ENCODE data around the gene GNB1L.

The GNB1L gene

GRCh38 chr22:19744350-19745006, 110.2 kb downstream of the GNB1L start:
- DNase-seq: no peak

DNA sequence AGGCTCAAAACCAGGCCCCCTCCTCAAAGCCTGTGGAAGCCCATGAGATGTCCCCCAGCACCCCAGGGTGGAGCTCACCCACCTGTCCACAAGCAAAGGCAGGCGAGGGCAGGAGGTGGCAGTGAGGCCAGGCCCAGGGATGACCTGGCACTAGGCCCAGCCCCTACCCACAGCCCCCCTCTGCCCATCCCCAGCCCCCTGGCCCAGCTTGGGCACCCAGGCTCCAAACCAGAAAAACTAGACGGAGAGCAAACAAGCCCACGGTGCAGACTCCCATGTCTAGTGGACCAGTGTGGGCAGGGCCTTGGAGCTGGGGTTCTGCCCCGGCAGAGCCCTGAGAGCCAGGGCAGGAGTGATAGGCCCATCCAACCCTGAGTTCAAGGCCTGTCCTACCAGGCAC, 111.0 kb downstream of the GNB1L start:
- DNase-seq: no peak

- DNase-seq: no peak
These were observed 111.6 kb downstream of the GNB1L start for GRCh38 chr22:19743081-19743480.

GRCh38 chr22:19742160-19743066, 112.3 kb downstream of the GNB1L start:
- DNase-seq: no peak

- no peak for DNase-seq
These were observed 113.6 kb downstream of the GNB1L start for GRCh38 chr22:19741053-19741452.

DNA sequence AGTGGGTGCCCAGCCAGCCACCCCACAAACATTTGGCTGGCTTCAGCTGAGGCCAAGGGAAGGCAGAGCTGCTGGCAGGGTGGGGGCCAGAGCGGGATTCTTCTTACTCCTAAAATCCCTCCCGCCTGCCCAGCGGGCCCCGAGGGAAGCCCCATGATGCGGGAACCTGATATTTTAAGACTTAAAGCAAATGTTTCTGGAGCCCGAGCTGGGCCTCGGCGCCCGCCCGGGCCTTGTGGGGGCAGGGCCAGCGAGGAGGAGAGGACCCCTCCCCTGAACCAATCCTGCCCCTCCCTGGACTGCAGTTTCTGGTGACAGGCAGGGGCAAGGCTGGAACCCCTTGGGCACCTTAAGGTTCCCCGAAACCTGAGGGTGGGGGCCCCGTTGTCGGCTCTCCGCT, 114.1 kb downstream of the GNB1L start:
- no peak for DNase-seq

DNA sequence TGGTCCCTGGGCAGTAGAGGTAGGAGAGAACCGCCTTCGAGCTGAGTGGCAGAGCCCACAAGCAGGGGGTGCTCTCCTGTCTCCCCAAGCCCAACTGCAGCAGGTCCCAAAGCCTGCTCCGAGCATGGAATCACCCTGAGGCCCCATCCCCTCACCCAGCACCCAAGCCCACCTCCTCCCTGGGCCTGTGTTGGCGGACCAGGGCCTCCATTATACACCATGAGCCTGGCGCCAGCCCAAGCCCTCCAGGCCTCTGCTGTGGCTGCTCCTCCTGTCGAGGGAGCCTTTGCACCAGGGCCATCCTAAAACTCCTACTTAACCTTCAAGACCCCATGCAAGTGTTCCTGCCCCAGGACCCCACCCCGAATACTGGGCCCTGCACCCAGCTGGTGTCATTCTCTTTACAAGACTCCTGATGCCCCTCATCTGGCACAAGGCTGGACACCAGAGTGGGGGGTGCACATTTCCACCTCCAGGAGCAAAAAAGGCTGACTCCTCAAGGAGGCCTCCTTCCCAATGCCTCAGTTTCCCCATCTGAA, 114.7 kb downstream of the GNB1L start:
- no peak for DNase-seq

DNA sequence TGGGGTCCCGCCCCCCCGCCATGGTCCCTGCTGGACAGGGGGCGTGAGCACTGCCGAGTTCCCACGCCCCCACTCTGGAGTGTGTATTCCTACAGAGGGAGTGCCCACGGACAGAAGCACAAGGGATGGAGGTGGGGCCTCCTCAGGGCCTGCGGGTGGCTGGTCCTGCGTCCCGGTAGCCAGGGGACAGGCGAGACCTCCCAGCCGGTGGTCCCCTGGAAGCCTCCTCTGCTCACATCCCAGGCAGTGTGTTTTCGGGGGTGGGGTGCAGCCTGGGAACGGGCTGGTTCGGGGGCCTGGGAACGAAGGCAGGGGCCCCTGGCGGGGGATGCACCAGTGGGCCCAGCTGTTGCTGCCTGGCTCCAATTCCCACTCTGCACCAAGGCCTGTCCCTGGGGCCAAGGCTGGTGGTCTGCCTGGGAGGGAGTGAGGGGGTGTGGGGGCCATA, 115.2 kb downstream of the GNB1L start:
- DNase-seq: no peak

- DNase-seq: no peak
These were observed 115.8 kb downstream of the GNB1L start for GRCh38 chr22:19738664-19739447.

- DNase-seq: no peak
These were observed 116.6 kb downstream of the GNB1L start for GRCh38 chr22:19737846-19738663.

GRCh38 chr22:19735665-19736510, 118.8 kb downstream of the GNB1L start:
- DNase-seq: no peak

DNA sequence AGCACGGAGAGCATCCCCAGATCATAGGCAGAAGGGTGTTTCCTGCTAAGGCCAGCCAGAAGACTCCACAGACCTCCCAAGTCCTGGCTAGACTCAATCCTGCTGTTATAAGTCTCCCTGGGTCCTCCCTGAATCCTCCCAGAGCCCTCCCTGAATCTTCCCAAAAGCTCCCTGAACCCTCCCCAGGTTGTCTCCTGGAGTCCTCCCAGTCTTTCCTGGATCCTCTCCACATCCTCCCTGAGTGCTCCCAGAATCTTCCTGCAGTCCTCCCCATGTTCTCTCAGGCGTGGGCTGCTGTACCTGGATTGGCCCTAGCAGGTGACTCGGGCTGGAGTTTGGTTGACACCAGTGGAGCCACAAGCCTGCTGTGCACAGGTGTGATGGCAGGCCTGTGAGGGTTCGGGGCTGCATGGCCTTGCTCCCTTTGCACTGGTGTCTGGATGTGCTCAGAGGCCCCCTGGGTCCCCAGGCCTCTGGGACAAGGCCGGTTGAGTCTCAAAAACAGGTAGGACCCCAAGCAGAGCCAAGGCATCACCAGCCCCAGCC, 119.8 kb downstream of the GNB1L start:
- no peak for DNase-seq

DNA sequence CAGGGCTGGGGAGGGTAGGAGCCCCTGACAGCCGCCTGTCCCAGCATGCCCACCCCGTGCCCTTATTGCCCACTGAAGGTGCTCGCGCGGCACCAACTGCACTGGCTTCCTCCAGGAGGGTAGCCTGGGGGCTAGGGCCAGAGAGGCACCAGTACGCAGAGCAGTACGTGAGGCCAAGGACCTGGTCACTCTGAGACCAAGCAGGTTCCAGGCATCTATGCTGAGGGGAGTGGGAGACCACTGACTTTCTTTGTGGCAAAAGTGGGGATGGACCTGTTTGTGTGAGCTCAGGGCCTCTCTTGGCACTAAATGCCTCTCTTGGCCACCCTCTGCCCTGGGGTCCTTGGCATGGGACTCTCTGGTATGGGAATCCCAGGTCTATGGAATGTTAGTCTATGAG, 120.5 kb downstream of the GNB1L start:
- no peak for DNase-seq

GRCh38 chr22:19733755-19734154, 120.9 kb downstream of the GNB1L start:
- DNase-seq: no peak

All from NCI-H774 (cell line).